PC-3 (cell line): ENCODE data around the gene AMH.

Experiments
- EZH2 ChIP-seq: fragments of 300-600 bp; sonication (generic); IDR thresholded peaks from one replicate; pipeline ENCODE4 v1.6.1; 2017; ENCODE audit warnings: antibody characterized with exemption, mild to moderate bottlenecking, low read length; ENCODE audit not compliant: unreplicated experiment
- EZH2phosphoT487 ChIP-seq: fragments of 300-600 bp; sonication (generic); IDR thresholded peaks from 2 replicates; pipeline ENCODE4 v1.6.1; 2018; ENCODE audit warnings: mild to moderate bottlenecking, antibody characterized with exemption, low read length, borderline replicate concordance
- TF ChIP-seq, protein P1 (sequence below): fragments of 300-600 bp; sonication (generic); conservative IDR thresholded peaks from 2 replicates; pipeline ENCODE4 v1.5.1; 2017; ENCODE audit warnings: antibody characterized with exemption, low read depth, mild to moderate bottlenecking, low read length

DNA sequence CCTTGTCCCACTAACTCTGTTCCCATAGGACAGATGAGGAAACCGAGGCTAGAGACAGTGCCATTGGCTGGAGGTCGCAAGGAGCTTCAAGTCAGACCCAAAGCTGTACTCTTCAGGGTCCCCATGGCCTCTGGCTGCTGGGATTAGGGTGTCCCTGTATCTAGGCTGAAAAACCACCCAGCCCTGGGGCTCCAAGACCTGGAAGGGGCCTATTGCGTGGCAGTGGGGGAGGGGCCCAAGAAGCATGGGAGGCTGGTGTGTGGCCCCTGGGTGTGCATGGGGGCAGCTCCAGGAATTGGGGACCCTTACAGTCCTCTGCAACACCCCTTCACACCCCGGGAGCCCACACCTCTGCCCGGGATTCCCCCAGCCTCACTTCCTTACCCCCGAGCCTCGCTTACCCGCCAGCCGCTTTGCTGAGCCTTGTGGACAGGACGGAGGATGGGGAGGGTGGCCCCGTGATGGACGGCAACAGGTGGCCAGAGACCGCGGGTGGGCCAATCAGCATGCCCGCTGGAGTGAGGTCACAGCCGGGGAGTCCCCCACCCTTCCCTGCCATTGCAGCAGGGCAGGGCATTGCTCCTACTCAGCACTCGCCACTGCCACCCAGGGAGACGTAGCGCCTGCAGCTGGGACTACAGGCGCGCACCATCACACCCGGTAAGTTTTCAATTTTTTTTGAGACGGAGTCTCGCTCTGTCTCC is 7.0 kb downstream of the AMH start, which contains the start of gene JSRP1:
- TF ChIP-seq, protein P1, sequence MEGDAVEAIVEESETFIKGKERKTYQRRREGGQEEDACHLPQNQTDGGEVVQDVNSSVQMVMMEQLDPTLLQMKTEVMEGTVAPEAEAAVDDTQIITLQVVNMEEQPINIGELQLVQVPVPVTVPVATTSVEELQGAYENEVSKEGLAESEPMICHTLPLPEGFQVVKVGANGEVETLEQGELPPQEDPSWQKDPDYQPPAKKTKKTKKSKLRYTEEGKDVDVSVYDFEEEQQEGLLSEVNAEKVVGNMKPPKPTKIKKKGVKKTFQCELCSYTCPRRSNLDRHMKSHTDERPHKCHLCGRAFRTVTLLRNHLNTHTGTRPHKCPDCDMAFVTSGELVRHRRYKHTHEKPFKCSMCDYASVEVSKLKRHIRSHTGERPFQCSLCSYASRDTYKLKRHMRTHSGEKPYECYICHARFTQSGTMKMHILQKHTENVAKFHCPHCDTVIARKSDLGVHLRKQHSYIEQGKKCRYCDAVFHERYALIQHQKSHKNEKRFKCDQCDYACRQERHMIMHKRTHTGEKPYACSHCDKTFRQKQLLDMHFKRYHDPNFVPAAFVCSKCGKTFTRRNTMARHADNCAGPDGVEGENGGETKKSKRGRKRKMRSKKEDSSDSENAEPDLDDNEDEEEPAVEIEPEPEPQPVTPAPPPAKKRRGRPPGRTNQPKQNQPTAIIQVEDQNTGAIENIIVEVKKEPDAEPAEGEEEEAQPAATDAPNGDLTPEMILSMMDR = no peak
- no peak for TF ChIP-seq EZH2
- no peak for TF ChIP-seq EZH2phosphoT487
